HG02970 (cell line): ENCODE data around the gene SIPA1.
A peak's percentile ranks its signal among the peaks of the same experiment; 100 is the strongest.

Experiments used
- ATAC-seq: cut with Tn5 transposase; IDR thresholded peaks from one replicate; pipeline ENCODE4 v1.9.1; 2021; ENCODE audit warnings: mild to moderate bottlenecking, moderate library complexity, moderate number of reproducible peaks; ENCODE audit not compliant: unreplicated experiment, low FRiP score

The SIPA1 gene

GRCh38 chr11:65640483-65641296 is 2.8 kb downstream of the SIPA1 start:
- no peak for ATAC-seq

DNA sequence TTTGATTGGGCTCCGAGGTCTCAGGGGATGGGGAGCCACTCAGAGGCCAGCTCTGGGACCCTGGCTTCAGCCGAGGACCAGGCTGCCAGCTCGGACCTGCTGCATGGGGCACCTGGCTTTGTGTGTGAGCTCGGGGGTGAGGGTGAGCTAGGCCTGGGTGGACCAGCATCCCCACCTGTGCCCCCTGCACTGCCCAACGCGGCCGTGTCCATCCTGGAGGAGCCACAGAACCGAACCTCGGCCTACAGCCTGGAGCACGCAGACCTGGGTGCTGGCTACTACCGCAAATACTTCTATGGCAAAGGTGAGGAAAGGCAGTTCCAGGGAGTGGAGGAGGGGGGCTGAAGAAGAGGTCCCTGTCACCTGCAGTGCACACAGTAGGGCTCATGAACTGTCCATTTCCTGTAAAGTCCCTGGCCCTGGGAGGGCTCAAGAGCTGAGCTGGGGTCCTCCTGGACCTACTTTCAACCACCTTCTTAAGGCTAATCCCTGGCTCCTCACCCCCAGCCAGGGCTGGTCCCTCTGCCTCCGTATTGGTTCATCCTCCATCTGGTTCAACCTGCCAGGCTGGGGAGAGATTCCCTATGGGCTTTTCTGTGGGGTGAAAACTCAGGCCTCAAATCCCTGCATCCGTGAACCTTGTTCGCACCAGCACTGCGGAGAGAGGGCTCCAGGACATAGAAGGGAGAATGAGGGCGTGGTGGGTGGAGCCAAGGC is 3.6 kb downstream of the SIPA1 start:
- no peak for ATAC-seq

GRCh38 chr11:65642014-65642671 is 4.2 kb downstream of the SIPA1 start:
- ATAC-seq: no peak

- no peak for ATAC-seq
Observed at GRCh38 chr11:65643971-65644370, 6.1 kb downstream of the SIPA1 start.

GRCh38 chr11:65644837-65645236 is 6.9 kb downstream of the SIPA1 start:
- no peak for ATAC-seq

DNA sequence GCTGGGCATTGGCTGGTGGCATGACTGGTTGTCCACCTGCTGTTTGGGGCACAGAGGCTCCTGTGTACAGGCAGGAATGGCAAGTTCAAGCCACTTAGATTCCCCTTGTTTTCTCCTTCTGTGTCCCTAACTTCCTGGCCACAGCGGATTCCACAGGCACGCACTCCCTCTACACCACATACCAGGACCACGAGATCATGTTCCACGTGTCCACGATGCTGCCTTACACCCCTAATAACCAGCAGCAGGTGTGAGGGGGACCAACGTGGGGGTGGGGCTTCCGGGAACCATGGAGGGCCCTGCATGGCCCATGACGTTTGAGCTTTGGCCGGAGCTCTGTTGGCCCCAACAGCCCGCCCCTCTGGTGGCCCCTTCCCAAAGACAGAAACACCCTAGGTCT is 7.8 kb downstream of the SIPA1 start:
- ATAC-seq: no peak

DNA sequence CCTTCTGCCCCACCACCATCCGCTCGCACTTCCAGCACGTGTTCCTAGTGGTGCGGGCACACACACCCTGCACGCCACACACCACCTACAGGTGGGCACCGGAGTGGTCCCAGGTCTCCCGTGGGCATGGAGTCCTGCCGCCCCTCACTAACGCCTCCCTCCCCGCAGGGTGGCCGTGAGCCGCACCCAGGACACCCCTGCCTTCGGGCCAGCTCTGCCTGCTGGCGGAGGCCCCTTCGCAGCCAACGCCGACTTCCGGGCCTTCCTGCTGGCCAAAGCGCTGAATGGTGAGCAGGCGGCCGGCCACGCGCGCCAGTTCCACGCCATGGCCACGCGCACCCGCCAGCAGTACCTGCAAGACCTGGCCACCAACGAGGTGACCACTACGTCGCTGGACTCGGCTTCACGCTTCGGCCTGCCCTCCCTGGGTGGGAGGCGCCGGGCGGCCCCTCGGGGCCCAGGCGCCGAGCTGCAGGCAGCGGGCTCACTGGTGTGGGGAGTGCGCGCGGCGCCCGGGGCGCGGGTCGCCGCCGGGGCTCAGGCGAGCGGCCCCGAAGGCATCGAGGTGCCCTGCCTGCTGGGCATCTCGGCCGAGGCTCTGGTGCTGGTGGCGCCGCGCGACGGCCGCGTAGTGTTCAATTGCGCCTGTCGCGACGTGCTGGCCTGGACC is 8.5 kb downstream of the SIPA1 start:
- ATAC-seq: no peak

- no peak for ATAC-seq
Observed at GRCh38 chr11:65646958-65647701, 9.2 kb downstream of the SIPA1 start.

DNA sequence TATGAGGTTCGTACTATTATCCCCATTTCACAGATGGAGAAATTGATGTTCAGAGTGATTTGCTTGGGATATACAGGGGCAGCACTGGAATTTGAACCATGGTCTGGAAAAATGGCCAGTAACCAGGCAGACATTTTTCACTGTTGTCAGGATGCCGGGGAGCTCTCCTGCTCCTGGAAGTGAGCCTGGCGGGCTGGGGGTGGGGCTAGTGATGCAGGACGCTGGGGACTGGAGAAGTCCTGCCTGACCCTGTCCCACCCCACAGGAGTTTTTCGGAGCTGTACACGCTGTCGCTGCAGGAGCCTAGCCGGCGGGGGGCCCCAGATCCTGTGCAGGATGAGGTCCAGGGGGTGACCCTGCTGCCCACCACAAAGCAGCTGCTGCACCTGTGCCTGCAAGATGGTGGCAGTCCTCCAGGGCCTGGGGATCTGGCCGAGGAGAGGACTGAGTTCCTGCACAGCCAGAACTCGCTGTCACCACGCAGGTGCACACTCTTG is 11.1 kb downstream of the SIPA1 start:
- no peak for ATAC-seq

- ATAC-seq: no peak
Observed at GRCh38 chr11:65649656-65650546, 12.0 kb downstream of the SIPA1 start.

DNA sequence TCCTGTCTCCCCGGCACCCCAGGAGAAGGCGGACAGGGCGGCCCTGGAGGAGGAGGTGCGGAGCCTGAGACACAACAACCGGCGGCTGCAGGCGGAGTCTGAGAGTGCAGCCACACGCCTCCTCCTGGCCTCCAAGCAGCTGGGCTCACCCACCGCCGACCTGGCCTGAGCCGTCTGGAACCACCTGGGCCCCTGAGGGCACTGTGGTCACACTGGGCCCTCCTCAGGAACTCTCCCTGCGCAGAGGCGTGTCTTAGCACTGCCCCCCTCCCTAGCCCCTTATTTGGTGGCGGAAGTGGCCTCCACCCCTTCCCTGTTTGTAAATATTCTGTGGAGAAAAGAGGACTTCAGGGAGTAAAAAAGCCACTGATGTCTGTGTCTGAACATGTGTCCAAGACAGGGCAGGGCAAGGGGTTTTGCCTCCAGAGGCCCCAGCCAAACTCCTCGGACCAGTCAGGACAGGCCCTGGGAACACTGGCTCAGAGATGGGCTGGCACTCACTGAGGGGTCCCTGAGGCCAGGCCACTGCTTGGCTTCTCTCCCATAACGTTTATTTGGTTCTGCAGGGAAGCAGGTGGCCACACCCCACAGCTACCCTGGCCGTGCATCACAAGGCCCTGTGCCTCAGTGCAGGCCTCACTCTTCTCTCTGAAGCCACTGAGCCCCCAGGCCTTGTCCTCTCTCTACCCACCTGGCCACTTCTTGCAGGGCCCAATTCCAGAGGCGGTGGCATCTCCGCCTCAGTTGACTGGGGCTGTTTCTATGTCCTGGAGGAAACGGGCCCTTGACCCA is 12.8 kb downstream of the SIPA1 start:
- no peak for ATAC-seq

- ATAC-seq: no peak
Observed at GRCh38 chr11:65651339-65651588, 13.4 kb downstream of the SIPA1 start.

DNA sequence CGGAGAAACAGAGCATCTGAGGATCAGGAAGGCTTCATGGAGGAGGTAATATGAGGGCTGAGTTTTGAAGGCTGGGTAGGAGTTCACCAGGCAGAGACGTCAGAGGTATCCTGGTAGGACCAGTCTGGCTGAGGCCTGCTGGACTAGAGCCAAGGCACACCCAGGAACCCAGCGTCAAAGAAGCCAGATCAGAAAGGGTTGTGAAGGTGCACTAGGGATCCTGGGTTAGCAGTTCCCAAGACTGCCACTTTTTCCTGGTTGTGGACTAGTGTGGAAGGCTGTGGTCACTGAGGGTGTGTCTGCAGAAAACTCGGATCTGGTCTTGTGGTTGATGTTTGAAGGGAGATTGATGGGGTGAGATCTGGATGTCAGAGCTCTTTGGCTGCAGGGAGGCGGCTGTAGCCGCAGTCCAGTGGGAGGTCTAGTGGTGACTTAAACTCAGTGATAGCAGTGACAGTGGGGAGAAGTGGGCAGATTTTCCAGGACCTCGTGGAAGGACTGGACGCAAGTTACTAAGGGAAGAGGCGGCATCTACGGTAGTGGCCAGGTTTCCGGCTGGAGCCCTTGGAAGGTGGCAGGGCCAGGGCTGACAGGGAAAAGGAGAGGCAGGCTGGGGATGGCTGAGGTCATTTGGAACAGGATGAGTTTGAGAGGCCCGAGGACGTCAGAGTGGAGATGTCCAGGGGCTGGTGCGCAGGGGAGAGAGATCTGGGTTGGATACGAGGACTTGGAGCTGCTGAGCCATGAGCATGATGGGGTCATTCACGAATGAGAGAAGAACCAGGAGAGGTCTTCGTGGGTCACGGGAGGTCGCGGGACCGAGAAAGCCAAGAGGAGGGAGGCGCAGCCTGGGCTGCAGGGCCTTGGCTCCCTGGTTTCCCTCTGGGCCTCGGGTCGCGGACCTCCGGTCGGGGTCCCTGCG is 13.9 kb downstream of the SIPA1 start:
- ATAC-seq: no peak

DNA sequence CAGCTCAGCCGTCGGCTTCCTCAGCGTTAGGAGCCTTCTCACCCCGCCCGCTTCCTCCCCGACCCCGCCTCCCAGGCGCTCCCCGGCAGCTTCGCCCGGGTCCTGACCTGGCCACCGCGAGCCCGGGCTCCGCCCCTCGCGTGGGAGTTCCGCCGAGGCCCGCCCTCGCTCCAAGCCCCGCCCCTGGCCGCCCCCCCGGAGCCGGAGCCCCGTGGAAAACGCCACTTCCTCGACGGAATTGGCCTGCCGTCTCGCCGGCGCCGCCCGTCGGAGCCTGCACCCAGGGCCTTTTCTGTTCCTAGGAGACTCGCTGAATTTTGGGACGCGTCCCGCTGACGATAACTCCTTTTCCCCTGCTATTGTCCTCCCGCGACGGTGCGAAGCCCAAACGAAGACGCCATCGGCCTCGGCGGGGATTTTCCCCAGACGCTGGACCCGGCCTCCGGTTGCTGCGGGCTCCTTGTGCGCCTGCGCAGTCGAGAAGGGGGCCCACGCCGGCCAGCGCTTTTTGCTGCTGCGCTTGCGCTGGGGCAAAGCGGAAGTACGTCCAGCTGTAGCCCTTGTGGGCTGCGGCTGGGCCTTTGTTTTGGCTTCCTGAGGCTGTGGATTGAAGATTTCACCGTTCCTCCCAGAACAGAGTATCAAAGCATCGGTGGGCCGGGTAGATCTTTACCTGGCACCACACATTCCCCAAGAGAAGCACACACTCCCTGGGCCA is 14.8 kb downstream of the SIPA1 start:
- peak; percentile 79 for ATAC-seq

- ATAC-seq: no peak
Observed at GRCh38 chr11:65653229-65654225, 15.6 kb downstream of the SIPA1 start.
